ENCODE data around the gene LILRB5. TPM values are rescaled to one million over a fixed set of nuclear protein-coding genes. Genes with fewer than 3 reads are reported as not detected.
A peak's percentile ranks its signal among the peaks of the same experiment; 100 is the strongest.

Gene LILRB5
- total and polyA plus RNA-seq, 4 donors, result 2.2 to 5.8 (median 3.5) TPM

DNA sequence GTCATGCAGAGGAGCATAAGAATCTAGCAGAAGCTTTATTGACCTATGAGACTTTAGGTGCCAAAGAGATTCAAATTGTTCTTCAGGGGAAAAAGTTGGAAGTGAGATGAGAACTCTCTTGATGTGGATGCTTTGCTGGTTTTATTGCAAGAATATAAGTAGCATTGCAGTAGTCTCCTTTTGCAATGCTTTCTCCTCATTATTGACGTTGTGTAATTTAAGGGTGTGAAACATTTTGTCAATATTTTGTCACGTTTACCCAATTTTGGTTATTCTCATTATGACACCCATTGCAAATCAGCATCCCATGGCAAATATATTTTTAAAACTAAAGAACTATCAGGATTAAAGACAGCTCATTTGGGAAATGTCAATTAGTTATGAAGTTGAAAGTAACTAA is 11.9 kb upstream of the LILRB5 start:
- H3K27me3 ChIP-seq (ENCODE audit: control insufficient read depth in 3 of 3, insufficient read depth in 3 of 3, low read length in 2 of 3), result peaks cover 0 to 9% (median 0%) of the 10 kb centered on the region in 3 donors
- TF ChIP-seq, protein P1, sequence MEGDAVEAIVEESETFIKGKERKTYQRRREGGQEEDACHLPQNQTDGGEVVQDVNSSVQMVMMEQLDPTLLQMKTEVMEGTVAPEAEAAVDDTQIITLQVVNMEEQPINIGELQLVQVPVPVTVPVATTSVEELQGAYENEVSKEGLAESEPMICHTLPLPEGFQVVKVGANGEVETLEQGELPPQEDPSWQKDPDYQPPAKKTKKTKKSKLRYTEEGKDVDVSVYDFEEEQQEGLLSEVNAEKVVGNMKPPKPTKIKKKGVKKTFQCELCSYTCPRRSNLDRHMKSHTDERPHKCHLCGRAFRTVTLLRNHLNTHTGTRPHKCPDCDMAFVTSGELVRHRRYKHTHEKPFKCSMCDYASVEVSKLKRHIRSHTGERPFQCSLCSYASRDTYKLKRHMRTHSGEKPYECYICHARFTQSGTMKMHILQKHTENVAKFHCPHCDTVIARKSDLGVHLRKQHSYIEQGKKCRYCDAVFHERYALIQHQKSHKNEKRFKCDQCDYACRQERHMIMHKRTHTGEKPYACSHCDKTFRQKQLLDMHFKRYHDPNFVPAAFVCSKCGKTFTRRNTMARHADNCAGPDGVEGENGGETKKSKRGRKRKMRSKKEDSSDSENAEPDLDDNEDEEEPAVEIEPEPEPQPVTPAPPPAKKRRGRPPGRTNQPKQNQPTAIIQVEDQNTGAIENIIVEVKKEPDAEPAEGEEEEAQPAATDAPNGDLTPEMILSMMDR (IDR thresholded peaks at IDR 0.05; ENCODE audit: control extremely low read depth, extremely low read depth), result no peak
- 25 to 50% methylated on average over 2 of the region's 2 CpGs for WGBS, 2 donors
- no peak for DNase-seq
- H3K4me3 ChIP-seq, result no peak overlapping the region
- no peak for ATAC-seq (ENCODE audit: insufficient read depth, low FRiP score)
- no peaks in the 10 kb centered on the region for H3K36me3 ChIP-seq (ENCODE audit: control insufficient read depth in 4 of 4, insufficient read depth in 4 of 4, low read length in 4 of 4)
- H3K27ac ChIP-seq (ENCODE audit: low read depth in 1 of 2, low read length in 1 of 2), result no peak overlapping the region
- H3K9ac ChIP-seq (ENCODE audit: insufficient read depth in 1 of 2, low read length in 2 of 2), result no peak overlapping the region
- H3K9me3 ChIP-seq (ENCODE audit: control insufficient read depth in 4 of 4, insufficient read depth in 3 of 4, low read length in 3 of 4), result no peaks in the 10 kb centered on the region
- no peaks in the 10 kb centered on the region for H3K4me1 ChIP-seq (ENCODE audit: control insufficient read depth in 5 of 5, insufficient read depth in 5 of 5, low read length in 5 of 5)

DNA sequence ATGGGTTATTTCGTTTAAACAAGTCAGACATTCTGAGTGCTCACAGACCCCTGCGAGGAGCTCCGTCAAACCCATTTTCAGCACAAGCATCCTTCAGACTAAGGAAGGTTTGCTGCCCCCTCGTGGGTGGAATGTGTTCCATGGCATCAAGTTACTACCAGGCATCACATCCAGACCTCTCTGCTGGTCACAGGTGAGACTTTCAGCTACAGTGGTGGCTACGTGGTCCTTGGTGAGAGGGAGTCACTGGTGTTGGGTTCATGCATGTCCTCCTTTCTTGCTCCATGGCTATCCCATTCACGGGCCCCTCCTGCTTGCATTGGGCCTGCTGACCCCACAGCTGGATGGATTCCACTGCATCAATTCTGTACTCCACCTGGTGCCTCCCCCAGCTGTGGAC is 9.1 kb upstream of the LILRB5 start:
- peaks cover 0 to 3% (median 0%) of the 10 kb centered on the region in 3 donors for H3K27me3 ChIP-seq (ENCODE audit: control insufficient read depth in 3 of 3, insufficient read depth in 3 of 3, low read length in 2 of 3)
- H3K9ac ChIP-seq (ENCODE audit: insufficient read depth in 1 of 2, low read length in 2 of 2), result no peak overlapping the region
- no peaks in the 10 kb centered on the region for H3K9me3 ChIP-seq (ENCODE audit: control insufficient read depth in 4 of 4, insufficient read depth in 3 of 4, low read length in 3 of 4)
- DNase-seq (peak; percentile 66 to 86 (median 76)), ATAC-seq (ENCODE audit: insufficient read depth, low FRiP score) (no peak)
- TF ChIP-seq, protein P1 (IDR thresholded peaks at IDR 0.05; ENCODE audit: control extremely low read depth, extremely low read depth), result peak; percentile 61
- H3K4me3 ChIP-seq, result no peak overlapping the region
- H3K27ac ChIP-seq (ENCODE audit: low read depth in 1 of 2, low read length in 1 of 2), result no peak overlapping the region
- WGBS, 2 donors, result 7 to 8% methylated on average over 6 of the region's 6 CpGs
- H3K36me3 ChIP-seq (ENCODE audit: control insufficient read depth in 4 of 4, insufficient read depth in 4 of 4, low read length in 4 of 4), result no peaks in the 10 kb centered on the region
- H3K4me1 ChIP-seq (ENCODE audit: control insufficient read depth in 5 of 5, insufficient read depth in 5 of 5, low read length in 5 of 5), result no peaks in the 10 kb centered on the region

DNA sequence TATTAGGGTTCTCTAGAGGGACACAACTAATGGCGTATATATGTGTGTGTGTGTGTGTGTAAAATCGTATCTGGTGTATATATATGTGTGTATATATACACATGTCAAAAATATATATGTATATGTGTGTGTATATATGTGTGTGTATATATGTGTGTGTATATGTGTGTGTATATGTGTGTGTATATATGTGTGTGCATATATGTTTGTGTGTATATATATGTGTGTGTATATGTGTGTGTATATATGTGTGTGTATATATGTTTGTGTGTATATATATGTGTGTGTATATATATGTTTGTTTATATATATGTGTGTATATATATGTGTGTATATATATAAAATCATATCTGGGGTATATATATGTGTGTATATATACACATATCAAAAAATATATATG is 5.4 kb upstream of the LILRB5 start:
- no peak for DNase-seq
- Histone ChIP-seq H3K27ac (ENCODE audit: low read depth in 1 of 2, low read length in 1 of 2) (no peak overlapping the region), H3K36me3 (ENCODE audit: control insufficient read depth in 4 of 4, insufficient read depth in 4 of 4, low read length in 4 of 4) (no peaks in the 10 kb centered on the region), H3K9ac (ENCODE audit: insufficient read depth in 1 of 2, low read length in 2 of 2) (no peak overlapping the region), H3K4me1 (ENCODE audit: control insufficient read depth in 5 of 5, insufficient read depth in 5 of 5, low read length in 5 of 5) (no peaks in the 10 kb centered on the region), H3K4me3 (no peak overlapping the region), H3K9me3 (ENCODE audit: control insufficient read depth in 4 of 4, insufficient read depth in 3 of 4, low read length in 3 of 4) (no peaks in the 10 kb centered on the region), H3K27me3 (ENCODE audit: control insufficient read depth in 3 of 3, insufficient read depth in 3 of 3, low read length in 2 of 3) (peaks cover 0 to 4% (median 0%) of the 10 kb centered on the region in 3 donors)
- WGBS, 2 donors, result 81 to 89% methylated on average over 2 of the region's 2 CpGs
- TF ChIP-seq, protein P1 (IDR thresholded peaks at IDR 0.05; ENCODE audit: control extremely low read depth, extremely low read depth), result no peak
- ATAC-seq (ENCODE audit: insufficient read depth, low FRiP score), result no peak

DNA sequence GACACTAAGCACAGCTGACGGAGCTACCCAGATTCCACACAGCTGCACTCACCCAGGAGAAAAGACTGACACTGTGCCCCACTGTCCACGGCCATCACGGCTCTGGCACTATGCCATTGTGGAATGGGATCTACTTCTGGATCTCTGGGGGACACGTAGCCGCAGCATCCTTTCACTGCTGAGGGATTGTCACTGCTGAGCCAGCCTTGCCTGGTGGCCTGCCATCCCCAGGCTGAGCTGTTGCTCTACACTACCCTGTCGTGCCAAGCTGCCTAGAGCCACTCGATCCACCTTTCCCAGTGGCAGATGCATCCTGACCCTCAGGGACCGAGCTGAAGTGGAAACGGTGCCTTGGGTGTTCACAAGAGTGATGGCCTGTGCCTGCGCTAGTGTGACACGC is 5.0 kb upstream of the LILRB5 start:
- no peak overlapping the region for H3K27ac ChIP-seq (ENCODE audit: low read depth in 1 of 2, low read length in 1 of 2)
- no peak for DNase-seq
- no peaks in the 10 kb centered on the region for H3K36me3 ChIP-seq (ENCODE audit: control insufficient read depth in 4 of 4, insufficient read depth in 4 of 4, low read length in 4 of 4)
- no peak overlapping the region for H3K4me3 ChIP-seq
- no peaks in the 10 kb centered on the region for H3K9me3 ChIP-seq (ENCODE audit: control insufficient read depth in 4 of 4, insufficient read depth in 3 of 4, low read length in 3 of 4)
- peaks cover 0 to 4% (median 0%) of the 10 kb centered on the region in 3 donors for H3K27me3 ChIP-seq (ENCODE audit: control insufficient read depth in 3 of 3, insufficient read depth in 3 of 3, low read length in 2 of 3)
- ATAC-seq (ENCODE audit: insufficient read depth, low FRiP score), result no peak
- TF ChIP-seq, protein P1 (IDR thresholded peaks at IDR 0.05; ENCODE audit: control extremely low read depth, extremely low read depth), result no peak
- no peaks in the 10 kb centered on the region for H3K4me1 ChIP-seq (ENCODE audit: control insufficient read depth in 5 of 5, insufficient read depth in 5 of 5, low read length in 5 of 5)
- WGBS, 2 donors, result 78 to 84% methylated on average over 11 of the region's 11 CpGs
- H3K9ac ChIP-seq (ENCODE audit: insufficient read depth in 1 of 2, low read length in 2 of 2), result no peak overlapping the region

Data from lung (tissue), 12 donors.